ENCODE measurements around the gene HTRA3. TPM values are rescaled to one million over a fixed set of nuclear protein-coding genes. Genes with fewer than 3 reads are reported as not detected.

The HTRA3 gene
- total RNA-seq, 2 donors from 2014 or later, result 6.0 to 18.9 TPM

- Histone ChIP-seq H3K27ac (no peak overlapping the region), H3K36me3 (no peaks in the 10 kb centered on the region), H3K4me1 (replicated peaks) (no peaks in the 10 kb centered on the region), H3K27me3 (replicated peaks; ENCODE audit: insufficient read depth) (no peaks in the 10 kb centered on the region), H3K9me3 (no peaks in the 10 kb centered on the region), H3K4me3 (no peak overlapping the region)
- peak; percentile 79 for DNase-seq (ENCODE audit: low spot score)
- WGBS, result 40% methylated on average over 6 of the region's 6 CpGs
- TF ChIP-seq POLR2AphosphoS5 (IDR thresholded peaks at IDR 0.05) (peak; percentile 62), POLR2A (IDR thresholded peaks at IDR 0.05) (no peak), CTCF (IDR thresholded peaks at IDR 0.05) (no peak)
- intact Hi-C loops (cut with DNase I), result no loop called here
These were observed 15.5 kb upstream of the HTRA3 start for GRCh38 chr4:8254076-8254475.

DNA sequence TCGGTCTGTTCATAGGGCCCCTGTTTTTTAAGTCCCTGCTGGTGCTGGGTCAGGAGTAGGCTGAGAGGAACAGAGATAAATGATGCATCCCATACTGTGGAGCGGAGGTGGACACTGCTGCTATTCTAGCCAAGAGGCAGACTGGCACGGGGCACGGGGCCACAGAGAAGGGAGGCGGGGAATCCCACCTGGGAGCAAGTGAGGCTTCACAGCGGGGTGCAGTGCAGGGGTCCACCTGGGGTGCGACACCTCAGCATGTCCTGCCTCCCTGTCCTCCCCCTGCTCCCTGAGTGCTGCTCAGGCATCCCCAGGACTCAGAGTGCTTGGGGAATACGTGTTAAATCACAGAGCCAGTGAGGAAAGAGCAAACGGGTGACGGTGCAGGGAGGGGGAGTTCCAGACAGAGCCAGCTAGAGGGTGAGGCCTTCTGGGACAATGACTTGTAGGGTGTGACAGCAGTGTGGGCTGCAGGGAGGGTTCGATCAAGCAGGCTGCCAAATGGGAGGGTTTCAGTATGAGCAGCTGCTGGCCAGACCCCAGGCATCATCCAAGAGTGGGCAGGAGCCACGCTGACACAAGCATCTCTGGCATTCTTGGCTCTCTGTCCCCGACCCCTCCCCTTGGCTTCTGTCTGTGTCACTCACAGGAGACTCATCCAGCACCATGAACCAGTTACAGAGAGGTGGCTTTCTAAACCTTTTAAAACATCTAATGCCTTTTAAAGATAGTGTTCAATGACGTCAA, 13.7 kb upstream of the HTRA3 start:
- TF ChIP-seq POLR2A (IDR thresholded peaks at IDR 0.05), result no peak
- no peak for TF ChIP-seq POLR2AphosphoS5 (IDR thresholded peaks at IDR 0.05)
- TF ChIP-seq CTCF (IDR thresholded peaks at IDR 0.05), result no peak
- H3K4me3 ChIP-seq, result no peak overlapping the region
- no peaks in the 10 kb centered on the region for H3K36me3 ChIP-seq
- DNase-seq (ENCODE audit: low spot score), result peak; percentile 15
- no peaks in the 10 kb centered on the region for H3K4me1 ChIP-seq (replicated peaks)
- H3K27me3 ChIP-seq (replicated peaks; ENCODE audit: insufficient read depth), result no peaks in the 10 kb centered on the region
- no peaks in the 10 kb centered on the region for H3K9me3 ChIP-seq
- 47% methylated on average over 14 of the region's 14 CpGs for WGBS
- intact Hi-C loops (cut with DNase I), result no loop called here
- no peak overlapping the region for H3K27ac ChIP-seq

DNA sequence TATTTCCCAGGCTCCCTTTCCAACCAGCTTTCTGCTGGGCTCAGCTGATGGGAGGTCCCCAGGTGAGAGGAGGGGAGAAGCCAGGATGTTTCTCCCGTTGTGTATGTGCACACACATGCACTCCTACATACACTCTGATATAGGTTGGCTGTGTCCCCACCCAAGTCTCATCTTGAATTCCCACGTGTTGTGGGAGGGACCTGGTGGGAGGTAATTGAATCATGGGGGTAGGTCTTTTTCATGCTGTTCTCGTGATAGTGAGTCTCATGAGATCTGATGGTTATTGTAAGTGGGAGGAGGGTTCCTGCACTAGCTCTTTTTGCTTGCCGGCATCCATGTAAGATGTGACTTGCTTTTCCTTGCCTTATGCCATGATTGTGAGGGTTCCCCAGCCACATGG, 11.7 kb upstream of the HTRA3 start:
- no peaks in the 10 kb centered on the region for H3K27me3 ChIP-seq (replicated peaks; ENCODE audit: insufficient read depth)
- H3K27ac ChIP-seq, result no peak overlapping the region
- H3K4me3 ChIP-seq, result no peak overlapping the region
- no peak for DNase-seq (ENCODE audit: low spot score)
- no peaks in the 10 kb centered on the region for H3K36me3 ChIP-seq
- no peak for TF ChIP-seq CTCF (IDR thresholded peaks at IDR 0.05)
- TF ChIP-seq POLR2A (IDR thresholded peaks at IDR 0.05), result no peak
- no peak for TF ChIP-seq POLR2AphosphoS5 (IDR thresholded peaks at IDR 0.05)
- WGBS, result 71% methylated on average over 4 of the region's 4 CpGs
- intact Hi-C loops (cut with DNase I), result no loop called here
- H3K9me3 ChIP-seq, result no peaks in the 10 kb centered on the region
- no peaks in the 10 kb centered on the region for H3K4me1 ChIP-seq (replicated peaks)

GRCh38 chr4:8258552-8259212, 10.9 kb upstream of the HTRA3 start:
- no peaks in the 10 kb centered on the region for H3K27me3 ChIP-seq (replicated peaks; ENCODE audit: insufficient read depth)
- H3K4me3 ChIP-seq, result no peak overlapping the region
- H3K27ac ChIP-seq, result no peak overlapping the region
- WGBS, result 57% methylated on average over 13 of the region's 13 CpGs
- H3K36me3 ChIP-seq, result no peaks in the 10 kb centered on the region
- H3K4me1 ChIP-seq (replicated peaks), result no peaks in the 10 kb centered on the region
- TF ChIP-seq POLR2AphosphoS5 (IDR thresholded peaks at IDR 0.05), result no peak
- TF ChIP-seq POLR2A (IDR thresholded peaks at IDR 0.05), result no peak
- no peak for TF ChIP-seq CTCF (IDR thresholded peaks at IDR 0.05)
- H3K9me3 ChIP-seq, result no peaks in the 10 kb centered on the region
- intact Hi-C loops (cut with DNase I), result no loop called here
- no peak for DNase-seq (ENCODE audit: low spot score)
